ENCODE data around the gene TMA16. TPM values are rescaled to one million over a fixed set of nuclear protein-coding genes. Genes with fewer than 3 reads are reported as not detected.

Gene TMA16
- total and polyA plus RNA-seq, 2 of the 13 experiments (the other 11 are each of a cell fraction or from before 2014, with no cell fraction given) = 8.1 to 52.5 TPM

GRCh38 chr4:163564221-163564720 lies 69.8 kb downstream of the TMA16 start:
- ATAC-seq = no peak
- in situ Hi-C loops (cut with HindIII; ENCODE audit: extremely low pct_ligation_motif_present, low pct_unique_long_range_greater_than_20kb) (loop anchor here (25.0 kb wide), 1 partner anchor 1173 kb away; no protein-coding TSS in a partner anchor), intact Hi-C loops (cut with micrococcal nuclease; ENCODE audit: unreplicated experiment) (no loop called here)
- no peak overlapping the region for H3K27ac ChIP-seq (ENCODE audit: extremely low read length, insufficient read depth, low read length)
- no peak for FAIRE-seq
- no TSS peak for BruUV-seq (replicated peaks)
- H3K4me3 ChIP-seq (replicated peaks in 1 of 3; ENCODE audit: insufficient read depth in 1 of 3, low read depth in 2 of 3, low read length in 3 of 3) = no peak overlapping the region
- peaks cover 18% of the 10 kb centered on the region for H3K4me1 ChIP-seq (ENCODE audit: insufficient read depth, low read length)
- no peaks in the 10 kb centered on the region for H3K27me3 ChIP-seq (ENCODE audit: control insufficient read depth in 1 of 2, insufficient read depth in 2 of 2, low read length in 2 of 2)
- 72% methylated on average over 2 of the region's 2 CpGs for WGBS (ENCODE audit: low lambda C conversion rate)
- ChIA-PET POLR2A (no interaction called here), CTCF (ENCODE audit: low intra/inter-chr PET ratio, low total read pairs) (no interaction called here)
- no peak overlapping the region for H3K9ac ChIP-seq (ENCODE audit: insufficient read depth, low read depth, low read length)
- H4K20me1 ChIP-seq (ENCODE audit: insufficient read depth, low read length) = no peaks in the 10 kb centered on the region
- no peaks in the 10 kb centered on the region for H3K79me2 ChIP-seq (ENCODE audit: insufficient read depth, low read length)
- no peak overlapping the region for H3K4me2 ChIP-seq (ENCODE audit: low read depth, low read length)
- no peak overlapping the region for H2AFZ ChIP-seq (ENCODE audit: low read length)
- no peaks in the 10 kb centered on the region for H3K36me3 ChIP-seq (replicated peaks in 1 of 2; ENCODE audit: control insufficient read depth in 1 of 2, insufficient read depth in 2 of 2, low read length in 2 of 2)
- no peak for DNase-seq (ENCODE audit: low spot score)
- H3K9me3 ChIP-seq (ENCODE audit: low read length) = no peaks in the 10 kb centered on the region
- no peak for TF ChIP-seq RNF2 (conservative IDR thresholded peaks at IDR 0.05; ENCODE audit: low read depth)
- no peak for TF ChIP-seq ZC3H4 (CRISPR knock-in tag; IDR thresholded peaks at IDR 0.05; ENCODE audit: borderline replicate concordance)
- TF ChIP-seq E2F2 (CRISPR knock-in tag; IDR thresholded peaks at IDR 0.05; ENCODE audit: borderline replicate concordance) = no peak
- no peak for TF ChIP-seq ZNF83 (CRISPR knock-in tag; IDR thresholded peaks at IDR 0.05; ENCODE audit: borderline replicate concordance)
- no peak for TF ChIP-seq MTF2 (CRISPR knock-in tag; IDR thresholded peaks at IDR 0.05; ENCODE audit: borderline replicate concordance)
- TF ChIP-seq ZNF615 (CRISPR knock-in tag; IDR thresholded peaks at IDR 0.05; ENCODE audit: borderline replicate concordance) = no peak
- TF ChIP-seq ZNF646 (CRISPR knock-in tag; IDR thresholded peaks at IDR 0.05) = no peak
- TF ChIP-seq SOX5 (CRISPR knock-in tag; IDR thresholded peaks at IDR 0.05; ENCODE audit: borderline replicate concordance) = no peak
- TF ChIP-seq IKZF5 (CRISPR knock-in tag; IDR thresholded peaks at IDR 0.05) = no peak
- no peak for TF ChIP-seq TCF7L2 (IDR thresholded peaks at IDR 0.05; ENCODE audit: low read depth, low read length)
- no peak for TF ChIP-seq ZFP1 (CRISPR knock-in tag; IDR thresholded peaks at IDR 0.05)
- TF ChIP-seq ZNF879 (CRISPR knock-in tag; IDR thresholded peaks at IDR 0.05) = no peak
- TF ChIP-seq DMTF1 (CRISPR knock-in tag; IDR thresholded peaks at IDR 0.05) = no peak
- no peak for TF ChIP-seq MEIS1 (CRISPR knock-in tag; IDR thresholded peaks at IDR 0.05; ENCODE audit: borderline replicate concordance)
- TF ChIP-seq SMARCC2 (IDR thresholded peaks at IDR 0.05) = no peak

Data from HepG2 (cell line).